Amniotic epithelial cell (primary cell): ENCODE measurements around the gene STX4.
A peak's percentile ranks its signal among the peaks of the same experiment; 100 is the strongest.

Experiments
- DNase-seq: peaks from one replicate; pipeline ENCODE4 v3.0.0-alpha.2; 2010; ENCODE audit warnings: low read depth

STX4 gene

DNA sequence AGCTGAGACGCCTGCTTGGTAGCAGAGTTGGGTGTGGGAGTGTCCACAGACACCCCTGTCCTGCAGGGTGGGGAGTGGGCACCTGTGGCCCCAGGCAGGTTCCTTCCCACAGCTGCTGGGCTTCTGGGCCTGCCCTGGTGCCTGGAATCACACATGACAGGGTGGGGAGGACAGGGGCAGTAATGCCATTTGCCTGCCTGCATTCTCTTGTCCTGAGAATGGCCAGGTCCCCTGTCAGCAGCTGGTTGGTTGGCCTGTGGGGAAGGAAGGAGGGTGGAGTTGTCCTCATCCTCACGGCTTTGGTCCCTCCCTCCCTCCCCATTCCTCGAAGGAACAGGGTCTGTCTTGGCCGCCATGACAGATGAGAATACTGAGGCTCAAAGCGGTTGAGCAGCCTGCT lies 50.2 kb downstream of the STX4 start:
- no peak for DNase-seq

DNA sequence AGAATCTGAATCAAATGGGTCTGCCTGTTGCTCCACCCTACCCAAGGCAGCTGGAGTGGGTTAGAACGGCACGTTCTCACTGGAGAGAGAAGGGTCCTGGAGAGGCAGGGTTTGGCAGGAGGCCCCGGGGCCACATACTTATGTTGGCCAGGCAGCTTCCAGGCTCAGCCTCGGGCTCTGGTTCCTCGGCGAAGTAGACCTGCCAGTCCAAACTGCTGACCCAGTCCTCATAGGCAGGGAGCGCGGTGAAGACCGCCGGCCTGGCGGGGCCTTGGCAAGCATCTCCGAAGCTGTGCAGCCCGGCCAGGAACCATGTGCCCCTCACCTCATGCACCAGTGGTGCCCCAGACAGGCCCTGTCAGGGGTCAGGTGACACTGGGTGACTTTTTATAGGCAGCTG lies 50.6 kb downstream of the STX4 start:
- DNase-seq = no peak

DNA sequence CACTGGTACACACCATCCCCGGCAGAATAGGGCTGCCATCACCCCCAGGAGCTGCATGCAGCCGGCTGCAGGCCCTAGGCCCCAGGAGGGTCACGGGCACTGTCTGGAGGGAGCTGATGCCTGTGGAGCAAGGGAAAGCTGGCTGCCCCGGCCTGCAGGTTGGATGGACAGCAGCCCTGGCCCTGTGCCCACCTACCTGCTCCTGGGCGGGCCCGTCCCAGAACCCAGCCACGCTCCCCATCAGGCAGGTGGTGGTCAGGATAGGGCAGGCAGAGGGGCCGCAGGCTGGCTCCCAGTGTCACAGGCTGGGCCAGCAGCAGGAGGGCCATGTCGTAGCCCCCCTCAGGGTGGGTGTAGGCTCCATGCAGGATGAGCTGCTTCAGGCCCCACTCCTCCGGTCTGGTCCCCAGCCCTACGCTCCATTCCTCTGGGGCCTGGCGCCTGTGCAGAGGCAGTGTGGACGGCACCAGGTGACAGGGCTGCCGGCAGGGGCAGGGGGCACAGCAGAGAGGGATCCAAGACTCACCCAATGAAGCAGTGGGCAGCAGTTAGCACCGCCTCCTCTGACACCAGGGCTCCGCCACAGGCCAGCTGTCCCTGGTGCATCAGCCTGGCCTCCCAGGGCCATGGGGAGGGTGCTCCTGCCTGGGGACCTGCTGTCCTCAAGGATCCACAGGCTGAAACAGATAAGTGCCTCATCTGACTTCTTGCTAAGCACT lies 51.4 kb downstream of the STX4 start:
- no peak for DNase-seq

DNA sequence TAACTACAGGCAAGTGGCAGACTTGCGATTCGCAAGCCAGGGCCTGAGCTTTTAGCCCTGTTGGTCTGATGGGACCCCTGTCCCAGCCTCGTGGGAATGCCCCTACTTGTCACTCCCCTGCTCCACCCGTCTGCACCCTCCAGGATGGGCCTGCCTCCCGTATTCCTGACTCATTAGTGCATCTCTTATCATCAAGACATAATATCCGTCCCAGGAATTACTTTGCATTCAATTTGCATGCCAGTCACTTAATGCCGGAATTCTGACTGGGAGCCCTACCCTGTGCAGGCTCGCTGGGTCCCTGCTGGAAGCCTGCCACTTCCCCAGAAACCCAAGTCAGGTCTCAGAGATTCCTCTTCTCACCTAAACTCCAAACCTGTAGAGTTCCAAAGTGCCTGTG lies 52.1 kb downstream of the STX4 start:
- peak; percentile 35 for DNase-seq

- DNase-seq = no peak
Observed at GRCh38 chr16:31085873-31086628, 52.7 kb downstream of the STX4 start.

DNA sequence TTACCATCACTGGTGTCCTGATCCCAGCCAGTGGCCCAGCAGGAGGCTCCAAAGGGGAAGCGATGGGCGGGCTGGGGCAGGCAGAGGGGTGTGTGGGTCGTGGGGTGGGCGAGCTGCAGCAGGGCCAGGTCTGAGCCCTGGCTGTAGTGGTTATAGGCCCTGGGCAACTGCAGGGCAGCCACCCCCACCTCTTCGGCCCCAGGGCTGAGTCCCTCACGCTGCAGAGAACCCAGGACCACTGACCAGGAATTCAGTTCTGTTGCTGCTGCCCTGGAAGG lies 53.2 kb downstream of the STX4 start:
- DNase-seq = no peak

DNA sequence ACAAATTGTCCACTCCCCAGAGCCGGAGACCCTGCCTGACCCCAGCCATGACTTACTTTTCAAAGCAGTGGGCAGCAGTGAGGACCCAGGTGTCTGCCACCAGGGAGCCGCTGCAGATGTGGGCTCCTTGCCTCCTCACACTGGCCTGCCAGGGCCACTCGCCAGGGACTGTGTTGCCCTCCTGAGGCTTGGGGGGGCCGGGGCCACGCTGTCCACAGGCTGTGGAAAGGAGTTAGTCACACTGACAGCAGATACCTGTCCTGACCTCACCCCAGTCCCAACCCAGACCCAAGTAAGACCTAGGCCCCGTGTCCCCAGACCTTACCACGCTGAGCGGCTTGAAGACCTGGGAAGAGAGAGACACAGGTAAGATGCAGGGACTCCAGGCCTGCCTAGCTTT lies 54.1 kb downstream of the STX4 start:
- no peak for DNase-seq

DNA sequence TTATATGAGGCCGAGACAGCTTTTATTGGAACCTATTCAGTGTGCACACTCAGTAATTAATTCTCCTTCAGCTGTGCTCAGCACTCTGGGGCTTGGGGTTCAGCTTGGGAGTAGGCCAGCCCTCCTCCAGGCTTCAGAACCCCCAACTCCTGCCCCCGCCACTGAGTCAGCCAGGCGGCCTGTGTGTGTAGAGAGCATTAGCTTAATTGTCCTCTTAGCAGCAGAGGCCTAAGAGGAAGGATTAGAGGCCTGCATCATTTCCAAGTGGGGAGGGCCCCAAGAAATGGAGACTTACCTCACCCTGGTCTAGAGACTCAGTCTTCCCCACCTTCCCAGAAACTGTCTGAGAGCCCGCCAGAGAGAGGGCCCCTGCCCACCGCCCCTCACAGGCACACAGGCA lies 54.6 kb downstream of the STX4 start:
- no peak for DNase-seq

DNA sequence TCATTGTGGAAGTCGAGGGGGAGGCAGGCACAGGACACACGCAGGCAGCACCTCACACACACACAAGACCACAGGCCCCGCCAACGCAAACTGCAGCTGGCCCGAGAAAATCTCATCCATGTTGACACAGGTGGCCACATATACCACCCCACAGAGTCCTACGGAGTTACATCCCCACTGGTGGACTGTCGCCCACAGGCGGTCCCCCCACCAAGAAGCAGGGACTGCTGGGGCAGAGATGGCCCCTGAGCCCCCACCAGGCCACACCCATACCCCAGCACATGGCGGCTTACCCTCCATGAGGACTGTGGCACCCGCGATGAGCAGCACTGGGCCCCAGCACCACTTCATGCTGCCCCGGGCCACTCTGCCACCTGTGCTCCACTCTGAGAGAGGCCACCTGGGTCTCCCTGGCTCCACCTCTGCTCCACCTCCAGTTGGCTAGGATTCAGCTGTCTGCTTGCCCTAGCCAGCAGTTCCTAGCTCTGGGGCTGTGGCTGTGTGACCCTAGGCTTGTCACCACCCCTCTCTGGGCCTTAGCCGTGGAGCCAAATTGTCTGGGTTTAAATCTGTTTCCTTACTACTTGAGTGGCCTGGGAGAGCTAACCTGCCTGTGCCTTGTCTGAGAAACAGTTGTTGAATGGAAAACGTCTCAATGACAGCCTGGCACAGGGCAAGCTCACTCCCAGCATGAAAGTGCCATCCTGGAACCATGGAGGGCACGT lies 55.3 kb downstream of the STX4 start, which contains the start of gene PRSS53:
PRSS53 (minus strand) TSS at position 485 of the 725 bp plus-strand sequence; CDS start at position 351, 134 bp downstream.
- no peak for DNase-seq

DNA sequence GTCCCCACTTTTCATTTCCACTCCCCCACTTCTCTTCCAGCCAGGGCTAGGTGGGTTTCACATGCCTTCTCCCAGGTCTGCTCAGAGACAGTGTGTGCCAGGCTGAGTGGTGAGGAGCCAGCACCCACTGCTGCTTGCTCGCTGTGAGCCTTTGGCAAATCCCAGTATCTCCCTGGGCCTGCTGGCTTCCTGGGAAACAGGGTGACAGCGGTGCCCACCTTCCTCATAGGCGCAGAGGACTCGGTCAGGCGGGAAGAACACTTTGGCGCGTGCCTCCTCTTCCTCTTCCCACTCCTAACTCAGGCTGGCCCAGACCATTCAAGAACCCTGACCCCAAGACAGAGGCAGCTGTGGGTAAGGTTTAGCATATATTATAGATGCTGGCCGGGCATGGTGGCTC lies 55.8 kb downstream of the STX4 start:
- no peak for DNase-seq
